ENCODE results near the gene CRP. TPM values are rescaled to one million over a fixed set of nuclear protein-coding genes. Genes with fewer than 3 reads are reported as not detected.

The CRP gene
- total and polyA plus RNA-seq, 2 of the 4 experiments (the other 2 are of a cell fraction): not detected

DNA sequence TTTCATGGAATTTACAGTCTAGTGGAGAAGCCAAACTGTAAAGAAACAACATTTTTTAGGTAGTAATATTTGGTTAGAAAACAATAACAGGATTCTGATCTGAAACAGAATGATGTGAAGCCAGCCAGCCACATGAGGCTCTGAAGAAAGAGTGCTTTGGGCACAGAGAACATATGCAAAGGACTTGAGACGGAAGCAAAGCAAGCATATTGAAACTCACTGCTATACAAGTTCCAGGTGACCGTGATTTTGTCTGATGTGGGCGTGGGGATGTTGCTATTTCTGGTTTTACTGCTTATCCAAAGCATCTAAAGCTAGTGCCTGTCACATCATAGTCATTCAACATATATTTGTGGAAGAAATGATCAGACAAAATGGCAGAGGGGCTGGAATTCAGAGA lies 14.7 kb downstream of the CRP start:
- Histone ChIP-seq H4K8ac (ENCODE audit: low read depth in 2 of 2, low read length in 2 of 2) (no peak overlapping the region), H3K36me3 (ENCODE audit: control insufficient read depth, insufficient read depth, low read length) (no peaks in the 10 kb centered on the region), H2BK120ac (ENCODE audit: low read depth, low read length) (no peak overlapping the region), H3K27me3 (ENCODE audit: control insufficient read depth, insufficient read depth, low read length) (no peaks in the 10 kb centered on the region; the same call in 1 of the 2 replicates), H3K4me1 (ENCODE audit: control insufficient read depth, insufficient read depth, low read length) (no peaks in the 10 kb centered on the region), H2AK9ac (replicated peaks; ENCODE audit: low read depth, low read length, poor library complexity) (no peak overlapping the region), H3K56ac (ENCODE audit: extremely low read depth, insufficient read depth, low read length) (no peak overlapping the region), H3K18ac (ENCODE audit: low read depth, low read length) (no peak overlapping the region), H3K23ac (ENCODE audit: low read depth, low read length) (no peak overlapping the region), H4K5ac (ENCODE audit: low read depth, low read length) (no peak overlapping the region), H3K4ac (ENCODE audit: low read depth, low read length) (no peak overlapping the region), H3K79me1 (ENCODE audit: low read depth in 1 of 2, low read length in 2 of 2) (no peaks in the 10 kb centered on the region), H2AFZ (replicated peaks; ENCODE audit: low read length, poor library complexity) (no peak overlapping the region), H3K14ac (replicated peaks; ENCODE audit: low read depth, low read length) (no peak overlapping the region), H3K4me3 (ENCODE audit: insufficient read depth, low read depth, low read length) (no peak overlapping the region), H2AK5ac (ENCODE audit: low read depth, low read length) (no peak overlapping the region), H3K9me1 (ENCODE audit: insufficient read depth, low read length) (no peaks in the 10 kb centered on the region), H3K9me3 (ENCODE audit: control insufficient read depth, insufficient read depth, low read length) (no peaks in the 10 kb centered on the region), H4K91ac (ENCODE audit: insufficient read depth, low read depth, low read length) (no peak overlapping the region), H3K4me2 (ENCODE audit: low read depth, low read length) (no peak overlapping the region), H3K27ac (ENCODE audit: insufficient read depth, low read length) (no peak overlapping the region), H2BK15ac (ENCODE audit: low read depth, low read length) (no peak overlapping the region), H4K20me1 (ENCODE audit: insufficient read depth, low read length) (no peaks in the 10 kb centered on the region), H2BK20ac (ENCODE audit: low read depth, low read length) (no peak overlapping the region), H2BK5ac (ENCODE audit: low read depth, low read length, poor library complexity, severe bottlenecking) (no peak overlapping the region), H3K9ac (ENCODE audit: low read depth, low read length) (no peak overlapping the region)
- no TSS peak for BruUV-seq (replicated peaks)
- ChIA-PET CTCF (no interaction called here), POLR2A (ENCODE audit: unreplicated experiment) (no interaction called here)
- TF ChIP-seq BHLHE40 (IDR thresholded peaks at IDR 0.05; ENCODE audit: low read depth, low read length) (no peak), MAZ (IDR thresholded peaks at IDR 0.05; ENCODE audit: borderline replicate concordance, low read depth, low read length) (no peak), FOS (IDR thresholded peaks at IDR 0.05; ENCODE audit: low read depth, low read length) (no peak), POLR2A (IDR thresholded peaks at IDR 0.05; ENCODE audit: low read depth, low read length) (no peak), CEBPB (IDR thresholded peaks at IDR 0.05; ENCODE audit: low read depth, low read length) (no peak), SMC3 (IDR thresholded peaks at IDR 0.05; ENCODE audit: low read depth, low read length) (no peak), MAFK (IDR thresholded peaks at IDR 0.05; ENCODE audit: low read depth, low read length) (no peak), CHD1 (IDR thresholded peaks at IDR 0.05; ENCODE audit: low read depth, low read length) (no peak), ELK1 (IDR thresholded peaks at IDR 0.05; ENCODE audit: borderline replicate concordance, low read depth, low read length) (no peak), RAD21 (IDR thresholded peaks at IDR 0.05; ENCODE audit: low read length) (no peak), MXI1 (IDR thresholded peaks at IDR 0.05; ENCODE audit: borderline replicate concordance, low read depth, low read length) (no peak), NFE2L2 (IDR thresholded peaks at IDR 0.05; ENCODE audit: low read depth, low read length) (no peak), CTCF (conservative IDR thresholded peaks at IDR 0.05; ENCODE audit: low read depth, low read length) (no peak), RFX5 (IDR thresholded peaks at IDR 0.05; ENCODE audit: low read depth, low read length) (no peak), RCOR1 (IDR thresholded peaks at IDR 0.05; ENCODE audit: insufficient replicate concordance, low read length) (no peak)
- TF ChIP-seq, protein P1, sequence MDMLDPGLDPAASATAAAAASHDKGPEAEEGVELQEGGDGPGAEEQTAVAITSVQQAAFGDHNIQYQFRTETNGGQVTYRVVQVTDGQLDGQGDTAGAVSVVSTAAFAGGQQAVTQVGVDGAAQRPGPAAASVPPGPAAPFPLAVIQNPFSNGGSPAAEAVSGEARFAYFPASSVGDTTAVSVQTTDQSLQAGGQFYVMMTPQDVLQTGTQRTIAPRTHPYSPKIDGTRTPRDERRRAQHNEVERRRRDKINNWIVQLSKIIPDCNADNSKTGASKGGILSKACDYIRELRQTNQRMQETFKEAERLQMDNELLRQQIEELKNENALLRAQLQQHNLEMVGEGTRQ (IDR thresholded peaks at IDR 0.05; ENCODE audit: low read depth, low read length): no peak
- in situ Hi-C loops (cut with MboI; ENCODE audit: low sequenced_read_pairs): no loop called here
- WGBS, 2 experiments (ENCODE audit: extremely low coverage in 2 of 2, insufficient read length in 1 of 2): no CpG with 5 or more reads among the region's 3 CpGs
- DNase-seq (no peak), ATAC-seq (ENCODE audit: low read depth) (no peak)
- intact Hi-C loops (cut with micrococcal nuclease): no loop called here
- dilution Hi-C loops (cut with HindIII; ENCODE audit: low sequenced_read_pairs, unreplicated experiment): no loop called here

Measured in IMR-90 (cell line).